Globus pallidus (tissue), 1 donor: ENCODE results near the gene SERHL2.
"Not testable (repeated sequence)": the region's sequence is repeated elsewhere in the genome, so short reads cannot be mapped to it uniquely, and the experiment has no call there.

Experiments
- DNase-seq: peaks from one replicate; pipeline ENCODE4 v3.0.0-alpha.2; 2015; ENCODE audit warnings: low spot score

SERHL2 gene

DNA sequence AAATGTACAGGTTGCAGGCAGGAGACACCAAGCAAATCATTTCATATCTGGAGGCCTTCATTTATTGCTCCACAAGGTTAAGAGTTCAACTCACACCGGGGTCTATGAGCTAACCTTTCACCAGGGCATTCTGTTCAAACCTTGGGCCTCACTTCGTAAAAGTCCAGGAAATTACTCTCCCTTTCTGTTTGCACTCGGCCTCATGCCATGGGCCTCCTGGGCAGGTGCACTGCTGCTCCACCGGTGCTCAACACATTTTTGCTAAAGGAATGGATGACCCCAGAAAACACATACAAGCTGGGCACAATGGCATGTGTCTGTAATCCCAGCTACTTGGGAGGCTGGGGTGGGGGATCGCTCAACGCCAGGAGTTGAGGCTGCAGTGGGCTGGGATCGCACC lies 17.6 kb upstream of the SERHL2 start:
- no peak for DNase-seq

- DNase-seq, result not testable (repeated sequence)
Measured at GRCh38 chr22:42536634-42537033, 17.1 kb upstream of the SERHL2 start.

DNA sequence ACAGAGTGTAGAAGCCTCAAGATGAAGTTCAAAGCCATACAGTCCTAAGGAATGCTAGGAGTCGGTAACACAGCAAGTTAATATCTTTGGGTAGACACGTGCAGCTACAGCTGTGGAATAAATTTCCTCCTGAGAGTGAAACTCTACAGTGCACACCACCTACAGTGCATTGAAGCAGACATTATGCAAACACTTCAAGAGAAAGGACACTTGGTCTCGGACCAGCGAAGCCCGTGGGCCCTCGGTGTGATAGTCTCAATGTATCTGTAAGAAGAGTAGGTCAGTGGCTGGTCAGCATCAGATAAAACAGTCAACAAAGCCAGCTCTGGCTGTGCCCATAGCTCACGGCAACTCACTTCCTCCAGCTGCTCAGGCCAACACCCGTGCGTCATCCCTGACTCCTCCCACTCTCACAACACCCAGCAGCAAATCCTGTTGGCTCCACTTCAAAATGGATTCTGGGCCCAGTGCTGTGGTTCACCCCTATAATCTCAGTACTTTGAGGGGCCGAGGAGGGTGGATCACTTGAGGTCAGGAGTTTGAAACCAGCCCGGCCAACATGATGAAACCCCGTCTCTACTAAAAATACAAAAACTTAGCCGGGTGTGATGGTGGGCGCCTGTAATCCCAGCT lies 16.4 kb upstream of the SERHL2 start:
- DNase-seq, result not testable (repeated sequence)

GRCh38 chr22:42539236-42539771 lies 14.5 kb upstream of the SERHL2 start:
- DNase-seq, result not testable (repeated sequence)

- no peak for DNase-seq
Measured at GRCh38 chr22:42544686-42545085, 9.1 kb upstream of the SERHL2 start.

GRCh38 chr22:42547562-42547961 lies 6.2 kb upstream of the SERHL2 start:
- DNase-seq, result no peak

DNA sequence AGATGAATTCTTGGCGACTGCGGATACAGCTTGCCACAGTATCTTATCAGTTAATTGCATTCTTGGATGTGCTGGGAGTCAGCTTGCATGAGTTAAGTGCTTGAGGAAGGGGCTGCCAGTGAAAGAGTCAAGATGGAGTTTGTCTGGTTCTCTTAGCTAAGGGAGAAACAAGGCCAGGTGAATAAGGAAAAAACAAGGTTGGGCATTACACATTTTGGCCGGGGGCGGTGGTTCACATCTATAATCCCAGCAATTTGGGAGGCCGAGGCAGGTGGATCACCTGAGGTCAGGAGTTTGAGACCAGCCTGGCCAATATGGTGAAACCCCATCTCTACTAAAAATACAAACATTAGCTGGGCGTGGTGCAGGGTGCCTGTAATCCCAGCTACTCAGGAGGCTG lies 5.6 kb upstream of the SERHL2 start:
- not testable (repeated sequence) for DNase-seq

- DNase-seq, result no peak
Measured at GRCh38 chr22:42548597-42549330, 5.0 kb upstream of the SERHL2 start.

DNA sequence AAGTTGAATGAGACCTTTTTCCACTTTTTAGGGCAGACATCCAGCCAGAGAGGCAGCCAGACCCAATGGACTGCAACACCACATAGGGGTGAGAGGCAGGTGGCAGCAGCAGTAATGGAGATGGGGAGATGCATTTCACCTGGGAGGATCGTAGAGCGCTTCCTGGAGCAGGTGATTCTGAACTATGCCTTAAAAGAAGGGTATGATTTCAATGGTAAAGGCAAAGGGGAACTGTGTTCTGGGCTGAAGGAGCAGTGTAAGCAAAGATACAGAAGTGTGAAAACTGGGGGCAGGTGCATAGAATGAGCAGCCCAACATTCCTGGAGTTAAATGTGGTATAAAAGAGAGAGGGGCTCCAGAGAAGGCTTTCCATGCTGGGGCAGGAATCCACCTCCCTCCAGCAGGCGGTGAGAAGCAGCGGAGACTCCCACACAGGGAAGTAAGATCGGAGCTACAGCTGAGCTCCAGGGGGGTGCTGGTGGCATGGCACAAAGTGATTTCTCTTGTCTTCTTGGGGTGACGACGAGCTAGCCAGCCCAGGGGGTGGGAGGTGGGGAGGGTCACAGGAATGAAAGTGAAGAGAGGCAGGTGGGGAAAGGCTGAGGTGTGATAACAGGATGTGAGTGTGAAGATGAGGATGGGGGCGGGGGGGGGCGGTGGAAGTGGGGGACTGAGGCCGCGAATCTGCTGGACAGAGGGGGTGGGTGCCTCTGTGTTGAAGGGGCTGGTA lies 4.3 kb upstream of the SERHL2 start:
- no peak for DNase-seq

GRCh38 chr22:42552294-42552647 lies 1.5 kb upstream of the SERHL2 start:
- DNase-seq, result not testable (repeated sequence)

GRCh38 chr22:42560381-42560780 lies 6.6 kb downstream of the SERHL2 start:
- no peak for DNase-seq

- DNase-seq, result no peak
Measured at GRCh38 chr22:42560781-42561180, 7.0 kb downstream of the SERHL2 start.

DNA sequence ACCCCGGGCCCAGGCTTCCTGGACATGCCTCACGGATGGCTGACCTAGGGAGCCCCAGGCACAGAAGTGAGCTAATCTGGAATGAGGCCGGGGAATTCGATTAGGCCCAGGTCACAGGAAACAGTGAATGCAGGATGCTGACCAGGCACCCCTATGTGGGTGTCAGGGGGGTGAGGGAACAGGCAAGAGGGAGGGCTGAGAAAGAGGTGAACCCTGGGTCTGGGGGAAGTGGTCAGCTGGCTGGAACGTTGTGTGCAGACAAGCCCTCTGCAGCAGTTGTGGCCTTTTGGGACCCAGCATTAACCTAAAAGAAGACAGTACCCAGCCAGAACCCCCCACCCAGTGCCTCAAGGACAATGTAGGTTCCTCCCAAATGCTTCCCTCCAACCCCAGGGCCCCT lies 8.1 kb downstream of the SERHL2 start:
- DNase-seq, result no peak

DNA sequence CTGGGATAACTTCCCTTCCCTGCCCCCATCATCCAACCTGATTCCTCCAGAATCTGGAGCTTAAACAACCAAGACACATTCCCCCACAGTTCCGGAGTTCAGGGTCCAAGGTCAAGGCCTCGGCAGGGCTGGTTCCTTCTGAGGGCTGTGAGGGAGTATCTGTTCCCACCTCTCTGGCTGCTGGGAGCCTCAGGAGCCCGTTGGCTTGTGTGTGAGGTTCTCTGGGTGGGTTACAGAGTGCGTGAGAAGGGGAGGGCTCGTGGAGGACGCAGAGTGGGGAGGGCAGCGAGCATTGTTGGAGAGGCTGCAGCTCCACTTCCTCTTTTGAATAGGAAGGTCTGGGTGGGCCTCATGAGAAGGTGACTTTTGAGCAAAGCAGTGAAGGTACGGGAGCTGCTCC lies 8.5 kb downstream of the SERHL2 start:
- no peak for DNase-seq

GRCh38 chr22:42562684-42563083 lies 8.9 kb downstream of the SERHL2 start:
- no peak for DNase-seq

DNA sequence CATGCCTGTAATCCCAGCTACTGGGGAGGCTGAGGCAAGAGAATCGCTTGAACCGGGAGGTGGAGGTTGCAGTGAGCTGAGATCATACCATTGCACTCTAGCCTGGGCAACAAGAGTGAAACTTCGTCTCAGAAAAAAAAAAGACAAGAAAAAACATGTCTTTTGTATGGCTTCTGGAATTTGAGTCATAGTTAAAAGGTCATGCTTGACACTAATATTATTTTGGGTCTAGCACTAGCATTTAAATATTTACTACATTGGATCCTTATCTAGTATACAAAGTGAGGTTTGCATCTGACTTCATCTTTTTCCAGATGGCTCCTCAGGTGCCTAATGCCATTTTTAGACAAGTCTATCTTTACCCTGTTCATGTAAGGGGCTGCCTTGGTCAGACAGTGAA lies 10.2 kb downstream of the SERHL2 start:
- DNase-seq, result not testable (repeated sequence)

GRCh38 chr22:42564699-42565098 lies 10.9 kb downstream of the SERHL2 start:
- DNase-seq, result no peak

- no peak for DNase-seq
Measured at GRCh38 chr22:42565956-42566355, 12.2 kb downstream of the SERHL2 start.

DNA sequence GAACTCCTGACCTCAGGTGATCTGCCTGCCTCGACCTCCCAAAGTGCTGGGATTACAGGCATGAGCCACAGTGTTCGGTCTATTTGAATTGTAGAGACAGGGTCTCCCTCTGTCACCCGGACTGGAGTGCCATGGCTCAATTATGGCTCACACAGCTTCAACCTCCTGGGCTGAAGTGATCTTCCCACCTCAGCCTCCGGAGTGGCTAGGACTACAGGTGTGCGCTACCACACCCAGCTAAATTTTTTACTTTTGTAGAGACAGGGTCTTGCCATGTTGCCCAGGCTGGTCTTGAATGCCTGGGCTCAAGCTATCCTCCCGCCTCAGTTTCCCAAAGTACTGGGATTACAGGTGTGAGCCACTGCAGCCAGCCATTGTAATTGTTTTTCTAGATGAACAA lies 14.2 kb downstream of the SERHL2 start:
- not testable (repeated sequence) for DNase-seq

DNA sequence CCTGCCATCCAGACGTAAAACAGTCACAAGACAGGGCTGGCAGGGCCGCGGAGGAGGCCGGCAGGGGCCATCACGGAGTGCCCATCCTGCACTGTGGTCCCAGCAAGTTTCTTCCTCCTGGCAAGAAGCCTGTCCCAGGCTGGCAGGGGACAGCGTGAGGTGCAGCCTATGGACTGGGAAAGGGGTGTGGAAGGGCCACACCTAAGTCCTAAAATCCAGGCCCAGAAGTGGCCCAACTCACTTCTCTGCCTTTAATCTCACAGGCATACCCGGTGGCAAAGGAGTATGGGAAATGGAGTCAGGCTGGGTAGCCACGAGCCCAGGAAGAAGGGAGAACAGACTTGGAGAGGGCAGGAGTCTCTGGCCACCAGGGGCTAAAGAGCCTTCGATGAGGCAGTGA lies 16.8 kb downstream of the SERHL2 start:
- DNase-seq, result not testable (repeated sequence)

GRCh38 chr22:42571068-42571467 lies 17.3 kb downstream of the SERHL2 start:
- DNase-seq, result not testable (repeated sequence)

- not testable (repeated sequence) for DNase-seq
Measured at GRCh38 chr22:42574046-42574445, 20.3 kb downstream of the SERHL2 start.

GRCh38 chr22:42574468-42574867 lies 20.7 kb downstream of the SERHL2 start:
- DNase-seq, result not testable (repeated sequence)
